HepG2 (cell line): ENCODE data around the gene SLC16A1. TPM values are rescaled to one million over a fixed set of nuclear protein-coding genes. Genes with fewer than 3 reads are reported as not detected.

ENCODE experiments used
- ATAC-seq: fragments of 200-7000 bp; cut with Tn5 transposase; 3 replicates; pipeline ENCODE4 v1.9.1; 2020; ENCODE audit warnings: mild to moderate bottlenecking, moderate library complexity
- BruUV-seq: library from RNA; stranded (reverse); fragments of 400-500 nt; replicated peaks from 2 replicates; lab custom pipeline; 2021; lab: Mats Ljungman, UMichigan
- CTCF ChIA-PET: fragments of 300-600 bp; formaldehyde crosslinking; extraction: SDS; loops from one replicate; lab custom pipeline; 2021; ENCODE audit warnings: low total read pairs, inconsistent platforms, low intra/inter-chr PET ratio; lab: Yijun Ruan, JAX
- POLR2A ChIA-PET: fragments of 350-600 bp; sonication (Branson Sonifier 250); formaldehyde crosslinking; loops from one replicate; lab custom pipeline; 2020; ENCODE audit warnings: antibody characterized with exemption, inconsistent platforms; lab: Yijun Ruan, JAX
- DNase-seq: peaks from one replicate; pipeline ENCODE4 v3.0.0-alpha.2; 2015; ENCODE audit warnings: low spot score
- FAIRE-seq: peaks from 3 replicates; lab custom pipeline; 2011; peaks lifted over from hg19 to GRCh38; lab: Jason Lieb, UNC
- H2AFZ ChIP-seq: one replicate; pipeline ENCODE4 v1.6.1; 2011; ENCODE audit warnings: low read length, inconsistent platforms
- H3K27ac ChIP-seq: fragments of 300-600 bp; 3 replicates; pipeline ENCODE4 v1.8.0; 2011; ENCODE audit warnings: mixed run types, mild to moderate bottlenecking, mixed read lengths, low read length, inconsistent platforms; ENCODE audit not compliant: insufficient read depth; ENCODE audit errors: extremely low read length
- H3K27me3 ChIP-seq, 2 experiments: fragments of 200-600 bp in 1 of 2; 2 replicates in 1 of 2; 3 replicates in 1 of 2; pipeline versions ENCODE4 v1.6.0 to v1.8.0; 2011; ENCODE audit warnings: low read length in 2 of 2, mild to moderate bottlenecking in 2 of 2, moderate library complexity in 2 of 2, inconsistent platforms in 1 of 2; ENCODE audit not compliant: insufficient read depth in 2 of 2, control insufficient read depth in 1 of 2
- H3K36me3 ChIP-seq, 2 experiments: fragments of 200-600 bp in 1 of 2; replicated peaks in 1 of 2; 2 replicates in 1 of 2; 3 replicates in 1 of 2; pipeline versions ENCODE4 v1.5.1 to v1.8.0; 2011; ENCODE audit warnings: low read length in 2 of 2, inconsistent platforms in 1 of 2; ENCODE audit not compliant: insufficient read depth in 2 of 2, control insufficient read depth in 1 of 2
- H3K4me1 ChIP-seq: 2 replicates; pipeline ENCODE4 v1.5.1; 2012; ENCODE audit warnings: low read length, inconsistent platforms; ENCODE audit not compliant: insufficient read depth
- H3K4me2 ChIP-seq: 2 replicates; pipeline ENCODE4 v1.6.0; 2011; ENCODE audit warnings: low read depth, low read length, inconsistent platforms
- H3K4me3 ChIP-seq, 3 experiments: fragments of 200-600 bp in 1 of 3; sonication (generic), shearing (Covaris generic) in 1 of 3; replicated peaks in 1 of 3; 2 replicates each; pipeline ENCODE4 v1.5.1; 2011 to 2016; ENCODE audit warnings: low read length in 3 of 3, inconsistent platforms in 2 of 3, low read depth in 2 of 3, mild to moderate bottlenecking in 2 of 3, control low read depth in 1 of 3, mixed read lengths in 1 of 3; ENCODE audit not compliant: insufficient read depth in 1 of 3
- H3K79me2 ChIP-seq: one replicate; pipeline ENCODE4 v1.6.1; 2011; ENCODE audit warnings: low read length, inconsistent platforms; ENCODE audit not compliant: insufficient read depth
- H3K9ac ChIP-seq: 2 replicates; pipeline ENCODE4 v1.6.0; 2011; ENCODE audit warnings: mild to moderate bottlenecking, low read depth, low read length, inconsistent platforms; ENCODE audit not compliant: insufficient read depth
- H3K9me3 ChIP-seq: 2 replicates; pipeline ENCODE4 v1.5.1; 2012; ENCODE audit warnings: mild to moderate bottlenecking, low read length
- H4K20me1 ChIP-seq: 2 replicates; pipeline ENCODE4 v1.6.0; 2011; ENCODE audit warnings: inconsistent platforms, mild to moderate bottlenecking, low read length, moderate library complexity; ENCODE audit not compliant: insufficient read depth
- BCLAF1 ChIP-seq: fragments of 450-650 bp; IDR thresholded peaks from 2 replicates; pipeline ENCODE4 v1.6.1; 2017; ENCODE audit warnings: mild to moderate bottlenecking
- FOXA1 ChIP-seq, 2 experiments: fragments of 450-650 bp in 1 of 2; sonication (generic) in 1 of 2; formaldehyde crosslinking in 1 of 2; IDR thresholded peaks; 2 replicates each; pipeline versions ENCODE4 v1.4.0 to v1.6.1; 2016 to 2020; ENCODE audit warnings: missing genetic modification reagents in 1 of 2
- NKX3-1 ChIP-seq: sonication (generic); formaldehyde crosslinking; IDR thresholded peaks from 2 replicates; pipeline ENCODE4 v1.5.0; 2020; ENCODE audit warnings: missing genetic modification reagents
- PBX3 ChIP-seq: sonication (generic); formaldehyde crosslinking; IDR thresholded peaks from 2 replicates; pipeline ENCODE4 v1.8.1; 2023; ENCODE audit warnings: missing genetic modification reagents, inconsistent platforms, borderline replicate concordance
- SATB2 ChIP-seq: sonication (generic); formaldehyde crosslinking; IDR thresholded peaks from 2 replicates; pipeline ENCODE4 v1.5.0; 2020; ENCODE audit warnings: missing genetic modification reagents
- ZBTB8A ChIP-seq: sonication (generic); formaldehyde crosslinking; IDR thresholded peaks from 2 replicates; pipeline ENCODE4 v1.4.0; 2020; ENCODE audit warnings: mild to moderate bottlenecking, low read depth, missing genetic modification reagents, borderline replicate concordance
- ZNF781 ChIP-seq: sonication (generic); formaldehyde crosslinking; IDR thresholded peaks from 2 replicates; pipeline ENCODE4 v1.5.1; 2020; ENCODE audit warnings: borderline replicate concordance, mild to moderate bottlenecking, missing genetic modification reagents; ENCODE audit errors: not compliant biosample characterization
- ZXDC ChIP-seq: sonication (generic); formaldehyde crosslinking; IDR thresholded peaks from 2 replicates; pipeline ENCODE4 v1.5.0; 2020; ENCODE audit warnings: mild to moderate bottlenecking, missing genetic modification reagents
- WGBS: methylation state at CpG from one replicate; pipeline ENCODE4 v1.1.6; 2017; ENCODE audit warnings: low lambda C conversion rate; 5-methylcytosine and 5-hydroxymethylcytosine counted together
- in situ Hi-C: cut with HindIII; loops from 2 replicates; pipeline ENCODE4 v1.10.0; 2017; ENCODE audit warnings: low pct_unique_long_range_greater_than_20kb; ENCODE audit not compliant: extremely low pct_ligation_motif_present
- intact Hi-C: fragments of 100-400 bp; cut with micrococcal nuclease; formaldehyde crosslinking; loops from one replicate; pipeline ENCODE4 v1.10.0; 2022; ENCODE audit not compliant: unreplicated experiment
- polyA plus RNA-seq, 8 experiments: library from polyadenylated mRNA; depleted of rRNA in 3 of 8; stranded (reverse) in 7 of 8; unstranded in 1 of 8; fragments of >200 nt; fragmentation: Illumina TruSeq in 4 of 8; extraction: Trizol in 4 of 8; gene quantifications; 2 replicates each; pipeline versions ENCODE4 v1.2.1 to v1.2.3, GENCODE V29; 2011 to 2016; ENCODE audit warnings: low read depth in 4 of 8, missing spikeins in 1 of 8, mixed read lengths in 1 of 8; ENCODE audit not compliant: insufficient read depth in 1 of 8
- total RNA-seq, 5 experiments: library from RNA; depleted of rRNA; stranded (reverse); fragments of >200 nt; fragmentation: Illumina TruSeq; extraction: Trizol; gene quantifications; 2 replicates each; pipeline ENCODE4 v1.2.3, GENCODE V29; 2016; ENCODE audit warnings: low read depth in 1 of 5

The SLC16A1 gene
- total and polyA plus RNA-seq, 2 of the 13 experiments (the other 11 are each of a cell fraction or from before 2014, with no cell fraction given): 106 to 142 TPM

GRCh38 chr1:112939810-112940209 lies 16.2 kb downstream of the SLC16A1 start:
- CTCF ChIA-PET: no interaction called here
- intact Hi-C loops (no loop called here), in situ Hi-C loops (no loop called here)
- Histone ChIP-seq H3K27ac (no peak overlapping the region), H3K79me2 (peaks cover 90% of the 10 kb centered on the region), H3K9ac (no peak overlapping the region), H3K4me2 (no peak overlapping the region), H3K4me1 (peaks cover 46% of the 10 kb centered on the region), H3K27me3 (no peaks in the 10 kb centered on the region), H3K9me3 (no peaks in the 10 kb centered on the region), H4K20me1 (peaks cover 27% of the 10 kb centered on the region), H3K4me3 (no peak overlapping the region), H2AFZ (no peak overlapping the region), H3K36me3 (peaks cover 0 to 14% of the 10 kb centered on the region in 2 experiments; a peak in 2 of 5 replicates)
- POLR2A ChIA-PET: interaction anchor here (2.0 kb wide), 1 partner anchor 16 kb away, joined by 7 read pairs; the partner anchor contains the start of gene SLC16A1
- DNase-seq (no peak), FAIRE-seq (no peak), ATAC-seq (no peak)
- 61% methylated on average over 3 of the region's 3 CpGs for WGBS
- no peak for TF ChIP-seq SATB2 (CRISPR knock-in tag)
- TF ChIP-seq PBX3 (CRISPR knock-in tag): no peak
- no peak for TF ChIP-seq FOXA1 (IDR thresholded peaks at IDR 0.05)
- no peak for TF ChIP-seq FOXA1 (CRISPR knock-in tag; IDR thresholded peaks at IDR 0.05)
- TF ChIP-seq NKX3-1 (CRISPR knock-in tag): no peak
- no peak for TF ChIP-seq BCLAF1
- TF ChIP-seq ZNF781: no peak
- TF ChIP-seq ZXDC (CRISPR knock-in tag): no peak
- no peak for TF ChIP-seq ZBTB8A (CRISPR knock-in tag)
- BruUV-seq: no TSS peak
